ENCODE results near the gene FNDC5. TPM values are rescaled to one million over a fixed set of nuclear protein-coding genes. Genes with fewer than 3 reads are reported as not detected.

The FNDC5 gene
- total RNA-seq, 5 donors from 2014 or later (not counting 1 experiment from before 2014, with no cell fraction given), result not detected

DNA sequence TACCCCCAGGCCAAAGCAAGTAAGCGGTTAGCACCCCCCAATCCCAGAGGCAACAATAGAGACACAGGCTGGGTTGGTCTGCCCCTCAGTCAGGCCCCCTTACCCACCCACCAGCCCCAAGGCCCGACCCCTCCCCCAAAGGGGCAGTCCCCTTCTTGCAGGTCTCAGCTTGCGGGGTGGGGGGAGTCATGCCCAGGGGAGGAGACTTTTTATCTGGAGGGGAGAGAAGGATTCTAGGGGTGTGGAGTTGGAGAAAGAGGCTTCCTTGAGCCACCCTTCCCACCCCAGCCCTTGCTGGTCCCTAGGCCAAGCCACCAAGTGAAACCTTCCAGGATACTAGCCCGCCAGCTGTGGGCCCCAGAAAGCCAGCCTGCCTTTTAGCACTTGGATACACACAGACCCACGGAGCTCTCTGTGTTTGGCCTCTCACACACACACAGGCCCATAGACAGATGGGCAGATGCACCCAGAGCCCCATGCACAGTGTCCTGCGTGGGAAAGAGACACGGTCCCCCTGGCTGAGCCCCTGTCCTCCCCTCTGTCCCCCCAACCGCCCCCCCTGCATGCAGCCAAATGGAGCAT is 23.4 kb upstream of the FNDC5 start:
- H3K4me3 ChIP-seq (ENCODE audit: control insufficient read depth in 1 of 2, extremely low read depth in 1 of 2, low read length in 1 of 2), result peak overlapping the region in 1 of 2 donors; percentile 40
- Mint-ChIP-seq H3K36me3 (no peaks in the 10 kb centered on the region), H3K27me3 (peaks cover 60 to 72% of the 10 kb centered on the region in 2 donors), H3K4me3 (peak overlapping the region; percentile 37 to 81 (median 52)), H3K9me3 (no peaks in the 10 kb centered on the region), H3K4me1 (peaks cover 6 to 14% (median 11%) of the 10 kb centered on the region in 3 donors), H3K27ac (no peak overlapping the region)
- ATAC-seq (replicated peaks in 1 of 4) (no peak), DNase-seq (no peak)
- no peak overlapping the region for H3K27ac ChIP-seq (ENCODE audit: low read length)
- peaks cover 0 to 15% of the 10 kb centered on the region in 2 experiments for H3K4me1 ChIP-seq (ENCODE audit: control insufficient read depth in 1 of 2, extremely low read depth in 1 of 2, insufficient read depth in 2 of 2, low read length in 2 of 2)
- no peaks in the 10 kb centered on the region for H3K36me3 ChIP-seq (ENCODE audit: control insufficient read depth in 2 of 2, extremely low read depth in 1 of 2, insufficient read depth in 1 of 2, low read length in 1 of 2)
- WGBS (ENCODE audit: insufficient coverage), result 61% methylated on average over 3 of the region's 8 CpGs
- ChIA-PET POLR2A (no interaction called here), CTCF (no interaction called here)
- H3K27me3 ChIP-seq (replicated peaks in 1 of 2; ENCODE audit: control insufficient read depth in 2 of 2, extremely low read depth in 1 of 2, insufficient read depth in 2 of 2, low read length in 1 of 2), result peaks cover 4 to 85% of the 10 kb centered on the region in 2 experiments
- H3K9me3 ChIP-seq, result no peaks in the 10 kb centered on the region

DNA sequence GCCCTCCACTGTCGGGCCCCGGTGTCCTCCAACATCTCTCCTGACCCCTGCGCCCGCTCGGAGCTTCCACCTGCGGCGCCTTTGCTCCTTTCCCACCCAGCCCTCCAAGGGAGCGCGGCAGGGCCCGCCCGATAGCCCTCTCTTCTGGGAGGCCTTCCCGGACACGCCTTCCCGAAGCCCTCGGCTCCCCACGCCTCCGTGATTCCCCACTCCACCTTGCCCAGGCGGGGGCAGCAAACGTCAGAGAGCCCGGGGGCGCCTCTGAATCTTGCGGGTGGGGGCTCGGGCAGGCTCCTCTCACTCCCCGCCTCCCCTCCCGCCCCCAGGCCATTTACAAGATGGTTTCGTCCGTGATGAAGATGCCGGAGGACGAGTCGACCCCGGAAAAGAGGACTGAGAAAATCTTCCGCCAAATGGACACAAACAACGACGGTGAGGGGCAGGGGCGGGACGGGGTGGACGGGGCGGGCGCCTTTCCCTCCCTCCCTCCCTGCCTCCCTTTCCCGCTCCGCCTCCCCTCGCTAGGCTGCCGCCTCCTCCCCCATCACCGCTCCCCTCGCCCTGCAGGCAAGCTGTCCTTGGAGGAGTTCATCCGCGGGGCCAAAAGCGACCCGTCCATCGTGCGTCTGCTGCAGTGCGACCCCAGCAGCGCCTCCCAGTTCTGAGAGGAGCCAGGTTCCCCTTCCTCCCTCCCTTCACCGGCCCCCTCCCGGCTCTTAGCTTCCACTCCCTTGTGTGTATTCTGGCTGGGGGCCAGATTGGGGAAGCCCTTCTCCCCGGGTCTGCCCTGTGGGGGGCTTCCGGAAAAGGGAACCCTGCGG is 22.7 kb upstream of the FNDC5 start:
- no peaks in the 10 kb centered on the region for H3K36me3 Mint-ChIP-seq
- Histone ChIP-seq H3K27ac (ENCODE audit: low read length) (no peak overlapping the region), H3K27me3 (replicated peaks in 1 of 2; ENCODE audit: control insufficient read depth in 2 of 2, extremely low read depth in 1 of 2, insufficient read depth in 2 of 2, low read length in 1 of 2) (peaks cover 5 to 85% of the 10 kb centered on the region in 2 experiments), H3K4me3 (ENCODE audit: control insufficient read depth in 1 of 2, extremely low read depth in 1 of 2, low read length in 1 of 2) (peak overlapping the region; percentile 39 to 49), H3K9me3 (no peaks in the 10 kb centered on the region), H3K36me3 (ENCODE audit: control insufficient read depth in 2 of 2, extremely low read depth in 1 of 2, insufficient read depth in 1 of 2, low read length in 1 of 2) (no peaks in the 10 kb centered on the region), H3K4me1 (ENCODE audit: control insufficient read depth in 1 of 2, extremely low read depth in 1 of 2, insufficient read depth in 2 of 2, low read length in 2 of 2) (peaks cover 0 to 15% of the 10 kb centered on the region in 2 experiments)
- peak; percentile 13 to 60 (median 34) for ATAC-seq (replicated peaks in 1 of 4)
- DNase-seq, result peak in 2 of 35 experiments; percentile 14 to 20
- CTCF ChIA-PET, result no interaction called here
- H3K4me1 Mint-ChIP-seq, result peaks cover 6 to 14% (median 11%) of the 10 kb centered on the region in 3 donors
- H3K9me3 Mint-ChIP-seq, result no peaks in the 10 kb centered on the region
- peaks cover 61 to 73% of the 10 kb centered on the region in 2 donors for H3K27me3 Mint-ChIP-seq
- H3K4me3 Mint-ChIP-seq, result peak overlapping the region; percentile 37 to 81 (median 52)
- POLR2A ChIA-PET, result no interaction called here
- WGBS (ENCODE audit: insufficient coverage), result 5% methylated on average over 24 of the region's 58 CpGs
- no peak overlapping the region for H3K27ac Mint-ChIP-seq

DNA sequence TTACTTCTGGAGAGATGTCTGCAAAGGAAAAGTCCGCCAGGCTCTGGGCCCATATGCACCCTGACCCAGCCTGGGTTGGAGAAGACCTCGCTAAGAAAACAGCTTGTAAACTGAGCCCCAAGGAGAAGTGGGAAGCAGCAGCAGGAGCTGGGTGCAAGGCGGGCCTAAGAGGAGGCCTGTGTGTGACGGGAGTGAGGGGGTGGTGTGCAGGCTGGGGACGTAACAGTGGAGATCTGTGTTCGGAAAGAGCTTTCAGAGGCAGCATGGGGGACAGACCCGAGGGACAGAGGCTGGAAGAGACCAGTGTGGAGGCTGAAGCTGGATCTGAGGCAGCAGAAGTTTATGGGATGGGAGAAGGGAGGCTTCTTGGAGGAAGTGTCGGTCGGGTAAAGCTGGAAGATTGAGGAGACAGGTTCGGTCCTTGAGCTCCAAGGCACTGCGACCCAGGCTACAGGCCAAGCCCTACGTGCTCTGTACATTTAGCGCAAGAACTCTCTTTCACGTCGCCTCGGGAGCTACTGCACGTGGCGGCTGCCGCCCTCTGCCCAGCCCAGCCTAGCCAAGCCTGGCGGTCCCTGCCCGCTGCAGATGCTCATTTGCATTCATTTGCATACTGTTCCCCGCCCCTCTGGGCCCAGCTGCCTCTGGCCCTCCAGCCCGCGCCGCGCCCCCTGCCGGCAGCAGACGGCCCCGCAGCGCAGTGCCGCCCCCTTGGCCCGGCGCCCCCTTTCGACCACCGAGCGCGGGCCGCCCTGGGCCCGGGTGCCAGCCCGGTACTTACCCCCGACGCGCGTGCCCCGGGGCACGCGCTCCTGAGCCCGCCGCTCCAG is 21.9 kb upstream of the FNDC5 start:
- POLR2A ChIA-PET, result interaction anchor here in 1 of 2 donors (0.5 kb wide), 1 partner anchor 1382 kb away, joined by 3 read pairs; no protein-coding TSS in a partner anchor
- no peak overlapping the region for H3K27ac ChIP-seq (ENCODE audit: low read length)
- ATAC-seq (replicated peaks in 1 of 4) (peak; percentile 45 to 81 (median 57)), DNase-seq (peak in 10 of 35 experiments; percentile 7 to 58 (median 31))
- Mint-ChIP-seq H3K9me3 (no peaks in the 10 kb centered on the region), H3K27ac (no peak overlapping the region), H3K4me3 (peak overlapping the region; percentile 50 to 81 (median 59)), H3K4me1 (peaks cover 6 to 14% (median 11%) of the 10 kb centered on the region in 3 donors), H3K27me3 (peaks cover 66 to 75% of the 10 kb centered on the region in 2 donors), H3K36me3 (no peaks in the 10 kb centered on the region)
- WGBS (ENCODE audit: insufficient coverage), result 28% methylated on average over 48 of the region's 49 CpGs
- peaks cover 0 to 15% of the 10 kb centered on the region in 2 experiments for H3K4me1 ChIP-seq (ENCODE audit: control insufficient read depth in 1 of 2, extremely low read depth in 1 of 2, insufficient read depth in 2 of 2, low read length in 2 of 2)
- peaks cover 7 to 88% of the 10 kb centered on the region in 2 experiments for H3K27me3 ChIP-seq (replicated peaks in 1 of 2; ENCODE audit: control insufficient read depth in 2 of 2, extremely low read depth in 1 of 2, insufficient read depth in 2 of 2, low read length in 1 of 2)
- H3K36me3 ChIP-seq (ENCODE audit: control insufficient read depth in 2 of 2, extremely low read depth in 1 of 2, insufficient read depth in 1 of 2, low read length in 1 of 2), result no peaks in the 10 kb centered on the region
- no peaks in the 10 kb centered on the region for H3K9me3 ChIP-seq
- peak overlapping the region; percentile 39 to 49 for H3K4me3 ChIP-seq (ENCODE audit: control insufficient read depth in 1 of 2, extremely low read depth in 1 of 2, low read length in 1 of 2)
- CTCF ChIA-PET, result interaction anchor here in 1 of 2 donors (0.7 to 0.9 kb wide), 2 partner anchors 26 to 88 kb away, joined by 3 read pairs; no protein-coding TSS in a partner anchor

DNA sequence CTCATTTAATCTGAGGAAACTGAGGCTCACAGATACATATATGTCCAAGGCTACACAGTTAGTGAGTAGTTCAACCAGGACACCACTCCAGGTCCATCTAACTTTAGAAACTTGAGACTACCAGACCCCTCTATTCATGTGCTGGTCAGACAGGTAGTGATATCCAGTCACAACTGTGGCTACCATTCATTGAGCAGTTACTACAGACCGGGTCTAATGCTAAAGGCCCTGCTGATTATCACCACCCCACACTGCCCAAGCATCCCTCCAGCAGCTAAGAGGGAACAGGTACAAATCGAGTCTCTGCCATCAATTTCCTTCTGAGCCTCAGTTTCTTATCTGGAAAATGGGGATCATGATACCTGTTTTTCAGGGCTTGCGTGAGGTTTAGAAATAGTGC is 20.9 kb upstream of the FNDC5 start:
- ChIA-PET POLR2A (interaction anchor here in 1 of 2 donors (0.5 kb wide), 1 partner anchor 1381 kb away, joined by 3 read pairs; no protein-coding TSS in a partner anchor), CTCF (interaction anchor here (0.6 to 0.7 kb wide), 2 partner anchors 27 to 246 kb away, joined by 3 to 6 read pairs; no protein-coding TSS in a partner anchor)
- ATAC-seq (replicated peaks in 1 of 4) (no peak), DNase-seq (no peak)
- Mint-ChIP-seq H3K36me3 (no peaks in the 10 kb centered on the region), H3K27ac (no peak overlapping the region), H3K4me1 (peaks cover 6 to 17% (median 11%) of the 10 kb centered on the region in 3 donors), H3K27me3 (peaks cover 70 to 77% of the 10 kb centered on the region in 2 donors), H3K9me3 (no peaks in the 10 kb centered on the region), H3K4me3 (peak overlapping the region in 2 of 3 donors; percentile 59 to 81)
- H3K9me3 ChIP-seq, result no peaks in the 10 kb centered on the region
- peaks cover 0 to 18% of the 10 kb centered on the region in 2 experiments for H3K4me1 ChIP-seq (ENCODE audit: control insufficient read depth in 1 of 2, extremely low read depth in 1 of 2, insufficient read depth in 2 of 2, low read length in 2 of 2)
- H3K4me3 ChIP-seq (ENCODE audit: control insufficient read depth in 1 of 2, extremely low read depth in 1 of 2, low read length in 1 of 2), result no peak overlapping the region
- peaks cover 10 to 90% of the 10 kb centered on the region in 2 experiments for H3K27me3 ChIP-seq (replicated peaks in 1 of 2; ENCODE audit: control insufficient read depth in 2 of 2, extremely low read depth in 1 of 2, insufficient read depth in 2 of 2, low read length in 1 of 2)
- H3K36me3 ChIP-seq (ENCODE audit: control insufficient read depth in 2 of 2, extremely low read depth in 1 of 2, insufficient read depth in 1 of 2, low read length in 1 of 2), result no peaks in the 10 kb centered on the region
- H3K27ac ChIP-seq (ENCODE audit: low read length), result no peak overlapping the region
- WGBS (ENCODE audit: insufficient coverage), result 94% methylated on average over 3 of the region's 3 CpGs

DNA sequence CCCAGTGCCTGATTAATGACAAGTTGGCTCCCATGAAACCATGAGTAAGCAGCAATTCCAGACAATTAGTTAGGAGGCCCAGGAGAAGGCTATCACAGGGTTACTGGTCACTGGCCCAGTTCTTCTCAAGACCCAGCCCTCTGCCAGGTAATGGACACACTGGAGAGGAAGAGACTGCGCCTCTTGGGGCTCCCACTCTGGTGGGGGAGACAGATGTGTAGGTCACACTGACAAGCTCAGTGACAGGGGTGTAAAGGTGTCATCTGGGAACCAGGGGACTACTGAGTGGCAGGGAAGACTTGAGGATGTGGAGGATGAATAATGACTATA is 20.5 kb upstream of the FNDC5 start:
- Mint-ChIP-seq H3K36me3 (no peaks in the 10 kb centered on the region), H3K4me1 (peaks cover 6 to 17% (median 11%) of the 10 kb centered on the region in 3 donors), H3K27ac (no peak overlapping the region), H3K27me3 (peaks cover 67 to 72% of the 10 kb centered on the region in 2 donors), H3K9me3 (no peaks in the 10 kb centered on the region), H3K4me3 (no peak overlapping the region)
- no peak overlapping the region for H3K4me3 ChIP-seq (ENCODE audit: control insufficient read depth in 1 of 2, extremely low read depth in 1 of 2, low read length in 1 of 2)
- no peaks in the 10 kb centered on the region for H3K36me3 ChIP-seq (ENCODE audit: control insufficient read depth in 2 of 2, extremely low read depth in 1 of 2, insufficient read depth in 1 of 2, low read length in 1 of 2)
- DNase-seq (no peak), ATAC-seq (replicated peaks in 1 of 4) (no peak)
- WGBS (ENCODE audit: insufficient coverage), result 83% methylated on average over 1 of the region's 1 CpG
- no peaks in the 10 kb centered on the region for H3K9me3 ChIP-seq
- ChIA-PET CTCF (interaction anchor here in 1 of 2 donors (0.6 kb wide), 1 partner anchor 245 kb away, joined by 6 read pairs; no protein-coding TSS in a partner anchor), POLR2A (no interaction called here)
- H3K27ac ChIP-seq (ENCODE audit: low read length), result no peak overlapping the region
- H3K4me1 ChIP-seq (ENCODE audit: control insufficient read depth in 1 of 2, extremely low read depth in 1 of 2, insufficient read depth in 2 of 2, low read length in 2 of 2), result peaks cover 0 to 21% of the 10 kb centered on the region in 2 experiments
- H3K27me3 ChIP-seq (replicated peaks in 1 of 2; ENCODE audit: control insufficient read depth in 2 of 2, extremely low read depth in 1 of 2, insufficient read depth in 2 of 2, low read length in 1 of 2), result peaks cover 10 to 90% of the 10 kb centered on the region in 2 experiments
